Esophagus squamous epithelium (tissue), 4 donors: Measurements from ENCODE around the gene MTREX.

Experiments
- CTCF ChIP-seq, 6 experiments: fragments of 450-650 bp in 4 of 6; fragments of 200-600 bp in 2 of 6; sonication (generic) in 2 of 6; IDR thresholded peaks; one replicate each; pipeline ENCODE4 v1.5.1; 2016 to 2019; ENCODE audit warnings: antibody characterized with exemption in 6 of 6, mild to moderate bottlenecking in 4 of 6, moderate library complexity in 4 of 6
- POLR2A ChIP-seq, 4 donors: fragments of 450-650 bp; IDR thresholded peaks; one replicate each; pipeline ENCODE4 v1.6.1; 2017; ENCODE audit warnings: antibody characterized with exemption in 4 of 4, mild to moderate bottlenecking in 4 of 4, moderate library complexity in 3 of 4

- TF ChIP-seq CTCF (IDR thresholded peaks at IDR 0.05) (no peak), POLR2A (IDR thresholded peaks at IDR 0.05) (no peak)
Measured at GRCh38 chr5:55384072-55384471, 76.3 kb downstream of the MTREX start.
